ENCODE results near the gene MSRB1.

The MSRB1 gene

GRCh38 chr16:1914084-1914608 is 28.9 kb downstream of the MSRB1 start:
- Histone ChIP-seq H3K4me2 (ENCODE audit: low read depth, low read length, poor library complexity, severe bottlenecking) (no peak overlapping the region), H3F3A (ENCODE audit: low read depth) (no peaks in the 10 kb centered on the region), H3K9ac (ENCODE audit: low read depth, low read length, poor library complexity, severe bottlenecking) (no peak overlapping the region), H3K4me3 (ENCODE audit: low read length, poor library complexity, severe bottlenecking) (no peak overlapping the region), H3K27me3 (ENCODE audit: insufficient read depth, low read length, poor library complexity, severe bottlenecking) (no peaks in the 10 kb centered on the region), H3K36me3 (ENCODE audit: insufficient read depth, low read length) (no peaks in the 10 kb centered on the region), H3K79me2 (ENCODE audit: insufficient read depth, low read length) (no peaks in the 10 kb centered on the region), H3K9me2 (replicated peaks; ENCODE audit: low read depth, low read length) (no peaks in the 10 kb centered on the region), H2AFZ (ENCODE audit: low read length) (no peak overlapping the region), H3K9me3 (ENCODE audit: insufficient read depth, low read depth, low read length) (no peaks in the 10 kb centered on the region), H4K20me1 (ENCODE audit: insufficient read depth, low read length, poor library complexity, severe bottlenecking) (no peaks in the 10 kb centered on the region), H3K4me1 (ENCODE audit: insufficient read depth, low read length, poor library complexity, severe bottlenecking) (no peaks in the 10 kb centered on the region)
- TF ChIP-seq CTCF (conservative IDR thresholded peaks at IDR 0.05; ENCODE audit: low read length) (no peak), EZH2phosphoT487 (IDR thresholded peaks at IDR 0.05; ENCODE audit: borderline replicate concordance) (no peak)

- no peaks in the 10 kb centered on the region for H3K9me3 ChIP-seq (ENCODE audit: insufficient read depth, low read depth, low read length)
- no peaks in the 10 kb centered on the region for H3K4me1 ChIP-seq (ENCODE audit: insufficient read depth, low read length, poor library complexity, severe bottlenecking)
- H3K79me2 ChIP-seq (ENCODE audit: insufficient read depth, low read length) = no peaks in the 10 kb centered on the region
- no peak overlapping the region for H2AFZ ChIP-seq (ENCODE audit: low read length)
- H3F3A ChIP-seq (ENCODE audit: low read depth) = no peaks in the 10 kb centered on the region
- no peak overlapping the region for H3K9ac ChIP-seq (ENCODE audit: low read depth, low read length, poor library complexity, severe bottlenecking)
- no peak overlapping the region for H3K4me3 ChIP-seq (ENCODE audit: low read length, poor library complexity, severe bottlenecking)
- no peak overlapping the region for H3K4me2 ChIP-seq (ENCODE audit: low read depth, low read length, poor library complexity, severe bottlenecking)
- H3K27me3 ChIP-seq (ENCODE audit: insufficient read depth, low read length, poor library complexity, severe bottlenecking) = no peaks in the 10 kb centered on the region
- H3K36me3 ChIP-seq (ENCODE audit: insufficient read depth, low read length) = no peaks in the 10 kb centered on the region
- H4K20me1 ChIP-seq (ENCODE audit: insufficient read depth, low read length, poor library complexity, severe bottlenecking) = no peaks in the 10 kb centered on the region
- H3K9me2 ChIP-seq (replicated peaks; ENCODE audit: low read depth, low read length) = no peaks in the 10 kb centered on the region
- TF ChIP-seq EZH2phosphoT487 (IDR thresholded peaks at IDR 0.05; ENCODE audit: borderline replicate concordance) (no peak), CTCF (conservative IDR thresholded peaks at IDR 0.05; ENCODE audit: low read length) (no peak)
Measured at GRCh38 chr16:1913327-1914083, 29.5 kb downstream of the MSRB1 start.

- no peak for TF ChIP-seq CTCF (conservative IDR thresholded peaks at IDR 0.05; ENCODE audit: low read length)
- TF ChIP-seq EZH2phosphoT487 (IDR thresholded peaks at IDR 0.05; ENCODE audit: borderline replicate concordance) = no peak
- Histone ChIP-seq H3F3A (ENCODE audit: low read depth) (no peaks in the 10 kb centered on the region), H3K79me2 (ENCODE audit: insufficient read depth, low read length) (no peaks in the 10 kb centered on the region), H3K36me3 (ENCODE audit: insufficient read depth, low read length) (no peaks in the 10 kb centered on the region), H4K20me1 (ENCODE audit: insufficient read depth, low read length, poor library complexity, severe bottlenecking) (no peaks in the 10 kb centered on the region), H2AFZ (ENCODE audit: low read length) (no peak overlapping the region), H3K9me2 (replicated peaks; ENCODE audit: low read depth, low read length) (no peaks in the 10 kb centered on the region), H3K9ac (ENCODE audit: low read depth, low read length, poor library complexity, severe bottlenecking) (no peak overlapping the region), H3K4me3 (ENCODE audit: low read length, poor library complexity, severe bottlenecking) (no peak overlapping the region), H3K4me2 (ENCODE audit: low read depth, low read length, poor library complexity, severe bottlenecking) (no peak overlapping the region), H3K27me3 (ENCODE audit: insufficient read depth, low read length, poor library complexity, severe bottlenecking) (no peaks in the 10 kb centered on the region), H3K9me3 (ENCODE audit: insufficient read depth, low read depth, low read length) (no peaks in the 10 kb centered on the region), H3K4me1 (ENCODE audit: insufficient read depth, low read length, poor library complexity, severe bottlenecking) (no peaks in the 10 kb centered on the region)
Measured at GRCh38 chr16:1912215-1912543, 30.8 kb downstream of the MSRB1 start.
